ENCODE measurements around the gene MAP3K2. TPM values are rescaled to one million over a fixed set of nuclear protein-coding genes. Genes with fewer than 3 reads are reported as not detected.

MAP3K2 gene
- total and polyA plus RNA-seq, 2 experiments from 2014 or later = 10.2 to 23.5 TPM

DNA sequence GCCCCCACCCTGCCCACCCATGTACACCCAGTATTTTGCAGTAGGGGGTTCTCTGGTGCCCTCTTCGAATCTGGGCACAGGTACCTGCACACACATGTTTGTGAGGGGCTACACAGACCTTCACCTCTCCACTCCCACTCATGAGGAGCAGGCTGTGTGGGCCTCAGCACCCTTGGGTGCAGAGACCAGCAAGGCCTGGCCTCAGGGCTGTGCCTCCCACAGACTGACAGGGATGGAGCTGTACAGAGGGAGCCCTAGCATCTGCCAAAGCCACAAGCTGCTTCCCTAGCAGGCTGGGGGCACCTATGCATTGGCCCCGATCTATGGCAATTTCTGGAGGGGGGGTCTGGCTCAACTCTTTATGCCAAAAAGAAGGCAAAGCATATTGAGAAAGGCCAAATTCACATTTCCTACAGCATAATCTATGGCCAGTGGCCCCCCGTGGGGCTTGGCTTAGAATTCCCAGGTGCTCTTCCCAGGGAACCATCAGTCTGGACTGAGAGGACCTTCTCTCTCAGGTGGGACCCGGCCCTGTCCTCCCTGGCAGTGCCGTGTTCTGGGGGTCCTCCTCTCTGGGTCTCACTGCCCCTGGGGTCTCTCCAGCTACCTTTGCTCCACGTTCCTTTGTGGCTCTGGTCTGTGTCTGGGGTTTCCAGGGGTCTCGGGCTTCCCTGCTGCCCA lies 39.7 kb upstream of the MAP3K2 start:
- ATAC-seq = no peak
- Mint-ChIP-seq H3K27me3 (ENCODE audit: insufficient read depth, low read depth, poor library complexity) (peaks cover 26% of the 10 kb centered on the region), H3K4me3 (no peak overlapping the region), H3K9me3 (no peaks in the 10 kb centered on the region; the same call in 2 of the 3 replicates), H3K4me1 (peaks cover 11% of the 10 kb centered on the region), H3K27ac (no peak overlapping the region), H3K36me3 (ENCODE audit: low read depth) (no peaks in the 10 kb centered on the region; the same call in 2 of the 3 replicates)
- peaks cover 22% of the 10 kb centered on the region for H3K27me3 ChIP-seq (ENCODE audit: insufficient read depth)
- no peak overlapping the region for H3K27ac ChIP-seq (ENCODE audit: low read depth)
- H3K36me3 ChIP-seq (ENCODE audit: insufficient read depth) = no peaks in the 10 kb centered on the region
- no peaks in the 10 kb centered on the region for H4K20me1 ChIP-seq (replicated peaks; ENCODE audit: insufficient read depth)
- no peaks in the 10 kb centered on the region for H3K79me2 ChIP-seq (replicated peaks; ENCODE audit: insufficient read depth)
- no peak overlapping the region for H3K4me2 ChIP-seq
- TF ChIP-seq, protein P1, sequence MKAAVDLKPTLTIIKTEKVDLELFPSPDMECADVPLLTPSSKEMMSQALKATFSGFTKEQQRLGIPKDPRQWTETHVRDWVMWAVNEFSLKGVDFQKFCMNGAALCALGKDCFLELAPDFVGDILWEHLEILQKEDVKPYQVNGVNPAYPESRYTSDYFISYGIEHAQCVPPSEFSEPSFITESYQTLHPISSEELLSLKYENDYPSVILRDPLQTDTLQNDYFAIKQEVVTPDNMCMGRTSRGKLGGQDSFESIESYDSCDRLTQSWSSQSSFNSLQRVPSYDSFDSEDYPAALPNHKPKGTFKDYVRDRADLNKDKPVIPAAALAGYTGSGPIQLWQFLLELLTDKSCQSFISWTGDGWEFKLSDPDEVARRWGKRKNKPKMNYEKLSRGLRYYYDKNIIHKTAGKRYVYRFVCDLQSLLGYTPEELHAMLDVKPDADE (IDR thresholded peaks at IDR 0.05) = no peak
- TF ChIP-seq JUNB (IDR thresholded peaks at IDR 0.05; ENCODE audit: unreplicated experiment) (no peak), ZNF114 (CRISPR knock-in tag; IDR thresholded peaks at IDR 0.05) (no peak), CREB1 (CRISPR knock-in tag; IDR thresholded peaks at IDR 0.05; ENCODE audit: low read depth) (no peak), EZH2 (IDR thresholded peaks at IDR 0.05; ENCODE audit: low read depth, unreplicated experiment) (no peak), ZNF462 (CRISPR knock-in tag; IDR thresholded peaks at IDR 0.05) (no peak), STAT1 (IDR thresholded peaks at IDR 0.05; ENCODE audit: unreplicated experiment) (no peak), POLR2AphosphoS5 (IDR thresholded peaks at IDR 0.05; ENCODE audit: low read depth) (no peak), REST (IDR thresholded peaks at IDR 0.05; ENCODE audit: unreplicated experiment) (no peak), NANOG (IDR thresholded peaks at IDR 0.05; ENCODE audit: borderline replicate concordance) (no peak), CTCF (conservative IDR thresholded peaks at IDR 0.05; ENCODE audit: low read depth in 2 of 2) (no peak), ZNF331 (CRISPR knock-in tag; IDR thresholded peaks at IDR 0.05; ENCODE audit: low read depth) (no peak), EZH2phosphoT487 (IDR thresholded peaks at IDR 0.05; ENCODE audit: unreplicated experiment) (no peak)
- no peak overlapping the region for H3K4me3 ChIP-seq
- H3F3A ChIP-seq (replicated peaks; ENCODE audit: low read depth) = no peaks in the 10 kb centered on the region
- H3K9me2 ChIP-seq (ENCODE audit: insufficient read depth) = no peaks in the 10 kb centered on the region
- DNase-seq (ENCODE audit: low spot score) = no peak
- peaks cover 12% of the 10 kb centered on the region; the same call in 1 of the 2 replicates for H3K4me1 ChIP-seq (ENCODE audit: insufficient read depth)
- H2AFZ ChIP-seq = no peak overlapping the region
